Activated CD4-positive, alpha-beta memory T cell treated with anti-CD3 and anti-CD28 coated beads for 36 hours (primary cell): Measurements from ENCODE around the gene IFITM5. TPM values are rescaled to one million over a fixed set of nuclear protein-coding genes. Genes with fewer than 3 reads are reported as not detected.
A peak's percentile ranks its signal among the peaks of the same experiment; 100 is the strongest.
"Not testable (repeated sequence)": the region's sequence is repeated elsewhere in the genome, so short reads cannot be mapped to it uniquely, and the experiment has no call there.

Source experiments
- CTCF ChIA-PET: fragments of 350-600 bp; sonication (Branson Sonifier 250); formaldehyde crosslinking; loops from one replicate; lab custom pipeline; 2021; ENCODE audit warnings: antibody characterized with exemption, inconsistent platforms; lab: Charles Lee
- POLR2A ChIA-PET: fragments of 350-600 bp; sonication (Branson Sonifier 250); formaldehyde crosslinking; loops from one replicate; lab custom pipeline; 2021; ENCODE audit warnings: antibody characterized with exemption; lab: Charles Lee
- DNase-seq: peaks from one replicate; pipeline ENCODE4 v3.0.0-alpha.2; 2020
- H3K27ac Mint-ChIP-seq: one replicate; pipeline ENCODE4 v1.8.0; 2021; ENCODE audit warnings: mixed read lengths
- H3K27me3 Mint-ChIP-seq: one replicate; pipeline ENCODE4 v1.8.0; 2021; ENCODE audit warnings: mixed read lengths
- H3K36me3 Mint-ChIP-seq: one replicate; pipeline ENCODE4 v1.8.0; 2021; ENCODE audit warnings: mixed read lengths
- H3K4me1 Mint-ChIP-seq: one replicate; pipeline ENCODE4 v1.8.0; 2021; ENCODE audit warnings: low read depth, mixed read lengths
- H3K4me3 Mint-ChIP-seq: one replicate; pipeline ENCODE4 v1.8.0; 2021; ENCODE audit warnings: mild to moderate bottlenecking, mixed read lengths
- H3K9me3 Mint-ChIP-seq: one replicate; pipeline ENCODE4 v1.8.0; 2021; ENCODE audit warnings: mixed read lengths
- intact Hi-C: fragments of 100-400 bp; cut with micrococcal nuclease; formaldehyde crosslinking; loops from one replicate; pipeline ENCODE4 v1.15.1; 2023
- total RNA-seq, 2 experiments: library from RNA; stranded (reverse); gene quantifications; one replicate each; pipeline ENCODE4 v1.2.3, GENCODE V29; 2021

IFITM5 gene
- total RNA-seq, 2 experiments from 2014 or later = not detected

GRCh38 chr11:308740-309665 lies 9.7 kb upstream of the IFITM5 start:
- ChIA-PET POLR2A (interaction anchor here (1.1 to 1.3 kb wide), 2 partner anchors 8 to 47 kb away, joined by 5 to 12 read pairs; no protein-coding TSS in a partner anchor), CTCF (interaction anchor here (0.8 to 2.0 kb wide), 9 partner anchors 8 to 139 kb away, joined by 3 to 7 read pairs (median 4); no protein-coding TSS in a partner anchor)
- intact Hi-C loops = loop anchor here (2.0 to 5.0 kb wide), 3 partner anchors 22 to 138 kb away; no protein-coding TSS in a partner anchor
- H3K4me1 Mint-ChIP-seq = peaks cover 41% of the 10 kb centered on the region
- peak overlapping the region; percentile 96 for H3K4me3 Mint-ChIP-seq
- not testable (repeated sequence) for H3K9me3 Mint-ChIP-seq, H3K27me3 Mint-ChIP-seq
- peak overlapping the region; percentile 98 for H3K27ac Mint-ChIP-seq
- DNase-seq = peak; percentile 49
- H3K36me3 Mint-ChIP-seq = peaks cover 28% of the 10 kb centered on the region

GRCh38 chr11:307766-308708 lies 8.7 kb upstream of the IFITM5 start, which contains the start of gene IFITM2:
Gene IFITM2 (plus strand): TSS chr11:307816. CDS start chr11:308193, 377 bp downstream.
- Mint-ChIP-seq H3K4me1 (peaks cover 39% of the 10 kb centered on the region), H3K4me3 (peak within 1 kb of the TSS; percentile 96), H3K27ac (peak within 1 kb of the TSS; percentile 98), H3K36me3 (peaks cover 21% of the 10 kb centered on the region)
- peak; percentile 79 for DNase-seq
- ChIA-PET CTCF (interaction anchor here (0.6 to 4.0 kb wide), 5 partner anchors 9 to 68 kb away, joined by 3 to 46 read pairs (median 7); no protein-coding TSS in a partner anchor), POLR2A (interaction anchor here (0.7 to 1.1 kb wide), 3 partner anchors 9 to 47 kb away, joined by 5 to 12 read pairs (median 5); no protein-coding TSS in a partner anchor)
- intact Hi-C loops = loop anchor here (2.0 to 5.0 kb wide), 4 partner anchors 13 to 139 kb away; partner anchors contain the start of gene IFITM3
- not testable (repeated sequence) for H3K9me3 Mint-ChIP-seq, H3K27me3 Mint-ChIP-seq

GRCh38 chr11:306645-307371 lies 7.5 kb upstream of the IFITM5 start:
- no peak for DNase-seq
- H3K9me3 Mint-ChIP-seq = no peaks in the 10 kb centered on the region
- peak overlapping the region; percentile 55 for H3K4me3 Mint-ChIP-seq
- H3K27me3 Mint-ChIP-seq = no peaks in the 10 kb centered on the region
- intact Hi-C loops = loop anchor here (2.0 to 5.0 kb wide), 3 partner anchors 14 to 140 kb away; partner anchors contain the start of gene IFITM3
- POLR2A ChIA-PET = interaction anchor here (1.1 kb wide), 2 partner anchors 9 to 10 kb away, joined by 3 to 6 read pairs; no protein-coding TSS in a partner anchor
- peaks cover 21% of the 10 kb centered on the region for H3K36me3 Mint-ChIP-seq
- CTCF ChIA-PET = interaction anchor here (0.8 to 4.0 kb wide), 15 partner anchors 10 to 144 kb away, joined by 3 to 46 read pairs (median 7); partner anchors contain the start of genes BET1L, PTDSS2 and RIC8A
- peaks cover 35% of the 10 kb centered on the region for H3K4me1 Mint-ChIP-seq
- peak overlapping the region; percentile 98 for H3K27ac Mint-ChIP-seq

- H3K4me3 Mint-ChIP-seq = no peak overlapping the region
- CTCF ChIA-PET = interaction anchor here (0.7 to 4.0 kb wide), 24 partner anchors 11 to 150 kb away, joined by 3 to 46 read pairs (median 6); partner anchors contain the start of genes BET1L, PSMD13, PTDSS2 and RIC8A
- no peaks in the 10 kb centered on the region for H3K27me3 Mint-ChIP-seq
- H3K27ac Mint-ChIP-seq = peak overlapping the region; percentile 28
- peaks cover 21% of the 10 kb centered on the region for H3K36me3 Mint-ChIP-seq
- no peak for DNase-seq
- no peaks in the 10 kb centered on the region for H3K9me3 Mint-ChIP-seq
- peaks cover 35% of the 10 kb centered on the region for H3K4me1 Mint-ChIP-seq
- POLR2A ChIA-PET = interaction anchor here (1.1 kb wide), 1 partner anchor 11 kb away, joined by 6 read pairs; no protein-coding TSS in a partner anchor
- intact Hi-C loops = loop anchor here (2.0 to 5.0 kb wide), 4 partner anchors 15 to 141 kb away; partner anchors contain the start of gene IFITM3
Measured at GRCh38 chr11:305844-306211, 6.5 kb upstream of the IFITM5 start.

DNA sequence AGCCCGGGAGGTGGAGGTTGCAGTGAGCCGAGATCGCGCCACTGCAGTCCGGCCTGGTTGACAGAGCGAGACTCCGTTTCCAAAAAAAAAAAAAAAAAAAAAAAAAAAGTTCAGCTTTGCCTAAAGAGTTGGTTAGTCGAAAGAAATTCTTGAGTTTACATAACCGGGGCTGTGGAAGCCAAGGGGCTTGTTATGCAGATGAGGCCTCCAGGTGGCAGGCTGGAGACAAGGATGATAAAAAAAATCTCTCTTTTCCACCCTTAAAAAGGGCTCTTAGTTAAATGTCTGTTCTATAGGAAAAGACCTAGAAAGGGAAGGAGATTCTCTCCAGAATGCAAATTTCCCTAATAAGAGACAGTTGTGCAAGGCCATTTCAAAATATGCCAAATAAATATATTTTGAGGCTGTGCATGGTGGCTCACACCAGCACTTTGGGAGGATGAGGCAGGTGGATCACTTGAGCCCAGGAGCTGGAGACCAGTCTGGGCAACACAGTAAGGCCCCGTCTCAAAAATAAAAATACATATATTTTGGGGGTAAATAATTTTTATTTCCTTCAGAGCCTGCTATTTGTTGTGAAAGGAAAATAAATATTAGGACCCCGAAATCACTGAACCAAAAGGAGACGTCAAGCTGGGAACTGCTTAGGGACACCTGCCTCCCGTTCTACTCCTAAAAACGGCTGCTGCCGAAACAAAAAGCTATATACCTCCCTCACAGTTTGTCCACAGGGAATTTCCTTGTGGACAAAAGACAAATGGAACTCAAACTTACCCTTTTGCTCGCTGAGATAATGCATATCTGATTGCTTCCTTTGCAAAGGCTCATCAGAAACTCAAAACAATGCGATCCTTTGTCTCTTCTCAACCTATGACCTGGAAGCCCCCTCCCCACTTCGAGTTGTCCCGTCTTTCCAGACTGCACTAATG lies 5.9 kb upstream of the IFITM5 start:
- Mint-ChIP-seq H3K36me3 (peaks cover 21% of the 10 kb centered on the region), H3K4me3 (no peak overlapping the region), H3K27me3 (peaks cover 3% of the 10 kb centered on the region), H3K9me3 (no peaks in the 10 kb centered on the region), H3K27ac (peak overlapping the region; percentile 5), H3K4me1 (peaks cover 38% of the 10 kb centered on the region)
- POLR2A ChIA-PET = no interaction called here
- intact Hi-C loops = loop anchor here (2.0 to 5.0 kb wide), 3 partner anchors 52 to 142 kb away; no protein-coding TSS in a partner anchor
- CTCF ChIA-PET = interaction anchor here (0.6 to 4.0 kb wide), 28 partner anchors 11 to 151 kb away, joined by 3 to 46 read pairs (median 5); partner anchors contain the start of genes BET1L, PSMD13, PTDSS2 and RIC8A
- peak; percentile 76 for DNase-seq

DNA sequence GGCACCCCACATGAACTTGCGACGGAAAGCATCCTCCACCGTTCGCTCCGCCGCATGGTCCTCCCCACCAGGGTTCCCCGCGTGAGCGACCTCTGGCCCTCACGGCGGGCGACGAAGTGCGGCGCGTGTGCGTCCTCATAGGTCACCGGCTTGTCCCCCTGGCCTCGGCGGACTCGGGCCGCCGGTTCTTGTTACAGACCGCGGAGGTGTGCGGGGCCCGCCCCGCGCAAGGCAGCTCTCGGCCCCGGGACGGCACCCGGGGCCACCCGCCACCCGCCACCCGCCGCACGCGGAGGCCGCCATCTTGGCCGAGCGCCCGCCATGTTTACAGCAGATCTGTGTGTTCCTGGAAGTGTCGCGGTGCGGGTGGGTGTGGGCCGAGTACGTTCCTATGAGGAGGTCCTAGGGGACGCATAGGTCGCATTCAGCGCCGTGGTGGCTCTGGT lies 4.8 kb upstream of the IFITM5 start:
- intact Hi-C loops = loop anchor here (2.0 kb wide), 1 partner anchor 53 kb away; no protein-coding TSS in a partner anchor
- Mint-ChIP-seq H3K36me3 (peaks cover 11% of the 10 kb centered on the region), H3K9me3 (no peaks in the 10 kb centered on the region), H3K27me3 (peaks cover 5% of the 10 kb centered on the region), H3K4me3 (no peak overlapping the region), H3K4me1 (peaks cover 36% of the 10 kb centered on the region), H3K27ac (no peak overlapping the region)
- ChIA-PET CTCF (interaction anchor here (0.6 to 4.0 kb wide), 12 partner anchors 13 to 152 kb away, joined by 3 to 46 read pairs (median 11); partner anchors contain the start of genes BET1L, PSMD13, RIC8A and SIRT3), POLR2A (no interaction called here)
- no peak for DNase-seq

GRCh38 chr11:303363-303762 lies 4.0 kb upstream of the IFITM5 start:
- H3K4me3 Mint-ChIP-seq = no peak overlapping the region
- H3K27me3 Mint-ChIP-seq = peaks cover 5% of the 10 kb centered on the region
- ChIA-PET CTCF (no interaction called here), POLR2A (no interaction called here)
- H3K36me3 Mint-ChIP-seq = peaks cover 4% of the 10 kb centered on the region
- DNase-seq = no peak
- no peaks in the 10 kb centered on the region for H3K9me3 Mint-ChIP-seq
- H3K27ac Mint-ChIP-seq = no peak overlapping the region
- peaks cover 35% of the 10 kb centered on the region for H3K4me1 Mint-ChIP-seq
- intact Hi-C loops = no loop called here

GRCh38 chr11:299951-300735 lies 817 bp upstream of the IFITM5 start:
- intact Hi-C loops = no loop called here
- Mint-ChIP-seq H3K4me3 (no peak overlapping the region), H3K4me1 (peaks cover 24% of the 10 kb centered on the region), H3K36me3 (no peaks in the 10 kb centered on the region), H3K27me3 (peaks cover 5% of the 10 kb centered on the region), H3K27ac (no peak overlapping the region), H3K9me3 (no peaks in the 10 kb centered on the region)
- peak; percentile 43 for DNase-seq
- CTCF ChIA-PET = interaction anchor here (1.3 to 1.4 kb wide), 2 partner anchors 50 to 63 kb away, joined by 3 to 4 read pairs; partner anchors contain the start of gene PSMD13
- POLR2A ChIA-PET = no interaction called here

GRCh38 chr11:298406-299065 lies 790 bp downstream of the IFITM5 start:
- Mint-ChIP-seq H3K4me3 (no peak overlapping the region), H3K4me1 (peaks cover 21% of the 10 kb centered on the region), H3K9me3 (no peaks in the 10 kb centered on the region), H3K27ac (no peak overlapping the region), H3K27me3 (peaks cover 5% of the 10 kb centered on the region), H3K36me3 (no peaks in the 10 kb centered on the region)
- POLR2A ChIA-PET = no interaction called here
- intact Hi-C loops = no loop called here
- DNase-seq = peak; percentile 12
- CTCF ChIA-PET = no interaction called here
